HCT116 (cell line): ENCODE results near the gene CACNG5. TPM values are rescaled to one million over a fixed set of nuclear protein-coding genes. Genes with fewer than 3 reads are reported as not detected.

Experiments used
- ATAC-seq: fragments of 200-7000 bp; cut with Tn5 transposase; 2 replicates; pipeline ENCODE4 v1.9.1; 2020; ENCODE audit warnings: mild to moderate bottlenecking, moderate library complexity
- BruUV-seq: library from RNA; stranded (reverse); fragments of 400-500 nt; replicated peaks from 2 replicates; lab custom pipeline; 2021; lab: Mats Ljungman, UMichigan
- CTCF ChIA-PET: fragments of 300-600 bp; sonication (Branson Sonifier 250); formaldehyde crosslinking; loops from one replicate; lab custom pipeline; 2021; ENCODE audit warnings: antibody characterized with exemption; lab: Charles Lee
- POLR2A ChIA-PET: fragments of 300-600, 350-600 bp; sonication (Branson Sonifier 250); formaldehyde crosslinking; loops from one replicate; lab custom pipeline; 2021; ENCODE audit warnings: antibody characterized with exemption; lab: Charles Lee
- RAD21 ChIA-PET, 2 experiments: fragments of 300-600 bp; sonication (Branson Sonifier 250); formaldehyde crosslinking; loops; one replicate each; lab custom pipeline; 2023; ENCODE audit warnings: low total read pairs in 2 of 2; ENCODE audit not compliant: uncharacterized antibody in 2 of 2, unreplicated experiment in 2 of 2, low non-redundant PET in 1 of 2; lab: Charles Lee
- DNase-seq: peaks from one replicate; pipeline ENCODE4 v3.0.0-alpha.2; 2010; ENCODE audit warnings: low read depth, low spot score
- H2AFZ ChIP-seq: fragments of 200-600 bp; shearing (Covaris generic), sonication (generic); 2 replicates; pipeline ENCODE4 v1.6.1; 2017; ENCODE audit warnings: low read depth, mixed run types, mixed read lengths, antibody characterized with exemption, low read length; ENCODE audit not compliant: poor library complexity, severe bottlenecking
- H3K27ac ChIP-seq: 2 replicates; pipeline ENCODE4 v1.5.1; 2012; ENCODE audit warnings: low read depth, low read length
- H3K27me3 ChIP-seq: fragments of 200-600 bp; sonication (generic); 2 replicates; pipeline ENCODE4 v1.6.1; 2016; ENCODE audit warnings: mixed run types, low read length, mixed read lengths; ENCODE audit not compliant: insufficient read depth
- H3K36me3 ChIP-seq, 2 experiments: fragments of 200-500 bp in 1 of 2; fragments of 200-600 bp in 1 of 2; sonication (Bioruptor generic) in 1 of 2; sonication (generic) in 1 of 2; 2 replicates each; pipeline versions ENCODE4 v1.5.1 to v1.6.1; 2014 to 2016; ENCODE audit warnings: low read length in 2 of 2, inconsistent platforms in 1 of 2, mixed read lengths in 1 of 2, mixed run types in 1 of 2; ENCODE audit not compliant: insufficient read depth in 2 of 2, control insufficient read depth in 1 of 2
- H3K4me1 ChIP-seq, 2 experiments: fragments of 200-600 bp in 1 of 2; sonication (generic) in 1 of 2; 2 replicates each; pipeline versions ENCODE4 v1.5.1 to v1.6.1; 2012 to 2017; ENCODE audit warnings: low read length in 2 of 2, inconsistent platforms in 1 of 2, mild to moderate bottlenecking in 1 of 2, mixed read lengths in 1 of 2, mixed run types in 1 of 2, moderate library complexity in 1 of 2; ENCODE audit not compliant: insufficient read depth in 2 of 2, control insufficient read depth in 1 of 2
- H3K4me2 ChIP-seq: fragments of 200-600 bp; sonication (generic); 2 replicates; pipeline ENCODE4 v1.6.1; 2017; ENCODE audit warnings: mixed run types, low read length, mixed read lengths
- H3K4me3 ChIP-seq, 2 experiments: fragments of 200-600 bp in 1 of 2; sonication (generic) in 1 of 2; replicated peaks in 1 of 2; 2 replicates each; pipeline ENCODE4 v1.5.1; 2011 to 2016; ENCODE audit warnings: low read length in 2 of 2, control low read depth in 1 of 2, low read depth in 1 of 2, mild to moderate bottlenecking in 1 of 2, mixed read lengths in 1 of 2, mixed run types in 1 of 2
- H3K79me2 ChIP-seq: fragments of 200-600 bp; sonication (generic); 2 replicates; pipeline ENCODE4 v1.6.1; 2017; ENCODE audit warnings: mild to moderate bottlenecking, mixed run types, low read length, moderate library complexity, mixed read lengths; ENCODE audit not compliant: insufficient read depth
- H3K9ac ChIP-seq: fragments of 200-600 bp; sonication (generic); 2 replicates; pipeline ENCODE4 v1.6.1; 2016; ENCODE audit warnings: low read length, mixed read lengths
- H3K9me2 ChIP-seq: fragments of 200-600 bp; sonication (generic), shearing (Covaris generic); 2 replicates; pipeline ENCODE4 v1.6.1; 2017; ENCODE audit warnings: mixed run types, mild to moderate bottlenecking, moderate library complexity; ENCODE audit not compliant: insufficient read depth
- H3K9me3 ChIP-seq, 2 experiments: fragments of 200-500 bp in 1 of 2; fragments of 200-600 bp in 1 of 2; sonication (Bioruptor generic) in 1 of 2; sonication (generic) in 1 of 2; 2 replicates each; pipeline ENCODE4 v1.6.1; 2014 to 2017; ENCODE audit warnings: low read length in 2 of 2, mixed read lengths in 2 of 2, inconsistent platforms in 1 of 2, low read depth in 1 of 2, mild to moderate bottlenecking in 1 of 2, mixed run types in 1 of 2, moderate library complexity in 1 of 2; ENCODE audit not compliant: control insufficient read depth in 1 of 2, insufficient read depth in 1 of 2
- H4K20me1 ChIP-seq: fragments of 200-600 bp; sonication (generic), shearing (Covaris generic); 2 replicates; pipeline ENCODE4 v1.6.1; 2017; ENCODE audit warnings: mixed run types, mild to moderate bottlenecking, moderate library complexity; ENCODE audit not compliant: insufficient read depth
- CBX3 ChIP-seq: IDR thresholded peaks from 2 replicates; pipeline ENCODE4 v1.6.1; 2012; ENCODE audit warnings: low read depth
- CTCF ChIP-seq, 3 experiments: fragments of 200-600 bp in 1 of 3; sonication (generic) in 1 of 3; IDR thresholded peaks in 2 of 3; conservative IDR thresholded peaks in 1 of 3; 2 replicates each; pipeline ENCODE4 v1.5.1; 2012 to 2017; ENCODE audit warnings: low read depth in 2 of 3, low read length in 2 of 3, antibody characterized with exemption in 1 of 3, borderline replicate concordance in 1 of 3, control low read depth in 1 of 3, mild to moderate bottlenecking in 1 of 3, mixed read lengths in 1 of 3, mixed run types in 1 of 3, moderate library complexity in 1 of 3; ENCODE audit not compliant: insufficient read depth in 1 of 3
- EGR1 ChIP-seq: IDR thresholded peaks from 2 replicates; pipeline ENCODE4 v1.6.1; 2012; ENCODE audit warnings: low read depth
- ELF1 ChIP-seq: IDR thresholded peaks from 2 replicates; pipeline ENCODE4 v1.6.1; 2012; ENCODE audit warnings: low read depth, borderline replicate concordance
- EZH2 ChIP-seq: fragments of 200-600 bp; sonication (generic); IDR thresholded peaks from 2 replicates; pipeline ENCODE4 v1.6.1; 2017; ENCODE audit warnings: antibody characterized with exemption, mixed run types
- EZH2phosphoT487 ChIP-seq: fragments of 200-600 bp; IDR thresholded peaks from 2 replicates; pipeline ENCODE4 v1.6.1; 2018; ENCODE audit warnings: antibody characterized with exemption, borderline replicate concordance
- POLR2AphosphoS5 ChIP-seq: IDR thresholded peaks from 2 replicates; pipeline ENCODE4 v1.6.1; 2011; ENCODE audit warnings: mild to moderate bottlenecking, low read depth, low read length, moderate library complexity
- RAD21 ChIP-seq: IDR thresholded peaks from 2 replicates; pipeline ENCODE4 v1.6.1; 2012; ENCODE audit warnings: low read depth, mild to moderate bottlenecking
- SIN3A ChIP-seq: IDR thresholded peaks from 2 replicates; pipeline ENCODE4 v1.6.1; 2012; ENCODE audit warnings: low read depth
- SRF ChIP-seq: IDR thresholded peaks from 2 replicates; pipeline ENCODE4 v1.6.1; 2012; ENCODE audit warnings: low read depth
- TCF7L2 ChIP-seq: IDR thresholded peaks from 2 replicates; pipeline ENCODE4 v1.7.0; 2011; ENCODE audit warnings: borderline replicate concordance, inconsistent platforms; ENCODE audit not compliant: insufficient read depth, insufficient read length; ENCODE audit errors: extremely low read depth
- ZFX ChIP-seq: fragments of 450-650 bp; IDR thresholded peaks from 2 replicates; pipeline ENCODE4 v1.6.1; 2017
- intact Hi-C: fragments of 100-400 bp; cut with micrococcal nuclease; formaldehyde crosslinking; loops from 2 replicates; pipeline ENCODE4 v1.10.0; 2022
- total RNA-seq: library from RNA; stranded (reverse); gene quantifications from one replicate; pipeline ENCODE4 v1.2.1, GENCODE V29; 2021; ENCODE audit not compliant: unreplicated experiment
- TF ChIP-seq, protein P1 (sequence below): IDR thresholded peaks from 2 replicates; pipeline ENCODE4 v1.6.1; 2012

Gene CACNG5
- total RNA-seq, 1 experiment from 2014 or later, result not detected

GRCh38 chr17:66920950-66921349, 86.0 kb downstream of the CACNG5 start:
- ChIA-PET RAD21 (interaction anchor here in 1 of 2 experiments (0.6 kb wide), 1 partner anchor 13 kb away, joined by 4 read pairs; no protein-coding TSS in a partner anchor), CTCF (interaction anchor here (1.0 kb wide), 1 partner anchor 193 kb away, joined by 3 read pairs; no protein-coding TSS in a partner anchor), POLR2A (no interaction called here)
- H3K27ac ChIP-seq, result no peak overlapping the region
- no peaks in the 10 kb centered on the region for H3K9me3 ChIP-seq
- no peaks in the 10 kb centered on the region for H3K79me2 ChIP-seq
- no peak overlapping the region for H2AFZ ChIP-seq
- BruUV-seq, result no TSS peak
- H3K9ac ChIP-seq, result no peak overlapping the region
- H3K36me3 ChIP-seq, result no peaks in the 10 kb centered on the region
- no peaks in the 10 kb centered on the region for H3K9me2 ChIP-seq
- TF ChIP-seq POLR2AphosphoS5 (no peak), RAD21 (no peak), CTCF (IDR thresholded peaks at IDR 0.05 in 2 of 3, conservative IDR thresholded peaks at IDR 0.05 in 1 of 3; ENCODE audit: borderline replicate concordance in 1 of 3, insufficient read depth in 1 of 3, low read depth in 2 of 3, low read length in 2 of 3) (no peak), SRF (no peak), EZH2 (no peak), ELF1 (no peak), ZFX (no peak), EZH2phosphoT487 (no peak), CBX3 (no peak), EGR1 (no peak), TCF7L2 (no peak), SIN3A (no peak)
- TF ChIP-seq, protein P1, sequence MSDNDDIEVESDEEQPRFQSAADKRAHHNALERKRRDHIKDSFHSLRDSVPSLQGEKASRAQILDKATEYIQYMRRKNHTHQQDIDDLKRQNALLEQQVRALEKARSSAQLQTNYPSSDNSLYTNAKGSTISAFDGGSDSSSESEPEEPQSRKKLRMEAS, result no peak
- no peaks in the 10 kb centered on the region for H3K27me3 ChIP-seq
- H3K4me3 ChIP-seq, result no peak overlapping the region
- intact Hi-C loops, result no loop called here
- no peaks in the 10 kb centered on the region for H4K20me1 ChIP-seq
- H3K4me2 ChIP-seq, result no peak overlapping the region
- ATAC-seq, result no peak
- DNase-seq, result no peak
- peaks cover 0 to 3% of the 10 kb centered on the region in 2 experiments; a peak in 1 of 4 replicates for H3K4me1 ChIP-seq
